ENCODE data around the gene ZNF592. TPM values are rescaled to one million over a fixed set of nuclear protein-coding genes. Genes with fewer than 3 reads are reported as not detected.

The ZNF592 gene
- total and polyA plus RNA-seq, 2 of the 13 experiments (the other 11 are each of a cell fraction or from before 2014, with no cell fraction given) = 8.2 to 9.8 TPM

DNA sequence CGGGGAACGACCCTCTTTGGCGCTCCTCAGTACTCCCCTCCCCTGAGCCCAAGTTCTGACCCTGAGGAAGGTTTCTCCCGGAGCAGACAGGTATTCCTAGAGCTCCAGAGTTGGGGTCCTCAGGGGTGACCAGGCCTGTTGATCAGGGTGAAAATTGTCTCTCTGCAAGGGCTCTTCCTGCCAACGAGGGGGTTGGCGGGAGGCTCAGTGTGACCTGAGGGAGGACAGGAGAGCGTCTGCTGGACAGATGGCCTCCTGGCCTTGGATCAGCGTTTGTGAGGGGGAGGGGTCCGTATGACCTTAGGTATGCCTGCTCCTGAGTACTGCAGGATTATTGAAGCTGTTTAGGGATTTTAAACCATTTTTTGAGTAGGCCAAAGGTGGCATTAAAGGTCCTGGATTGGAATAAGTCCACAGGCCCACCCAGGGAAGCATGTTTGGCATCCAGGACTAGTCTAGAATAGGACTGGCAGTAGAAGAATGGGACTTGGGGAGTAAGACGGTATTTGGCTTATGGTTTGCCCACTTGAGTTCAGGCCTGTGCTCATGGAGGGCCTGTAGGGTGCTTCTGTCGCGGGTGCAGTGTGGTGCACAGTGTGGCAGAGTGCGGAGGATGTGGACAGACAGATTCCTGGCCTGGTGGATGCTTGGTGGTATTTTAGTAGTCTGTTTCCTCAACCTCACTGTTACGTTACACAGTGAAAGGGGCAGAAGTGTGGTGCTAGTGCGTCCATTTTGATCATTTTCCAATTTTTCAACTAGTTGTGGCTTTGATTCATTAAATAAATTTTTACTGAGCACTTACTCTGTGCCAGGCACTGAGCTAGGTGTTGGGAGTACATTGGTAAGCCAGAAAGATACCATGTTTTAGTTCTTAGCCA is 959 bp downstream of the ZNF592 start (continued):
- TF ChIP-seq, protein P1, sequence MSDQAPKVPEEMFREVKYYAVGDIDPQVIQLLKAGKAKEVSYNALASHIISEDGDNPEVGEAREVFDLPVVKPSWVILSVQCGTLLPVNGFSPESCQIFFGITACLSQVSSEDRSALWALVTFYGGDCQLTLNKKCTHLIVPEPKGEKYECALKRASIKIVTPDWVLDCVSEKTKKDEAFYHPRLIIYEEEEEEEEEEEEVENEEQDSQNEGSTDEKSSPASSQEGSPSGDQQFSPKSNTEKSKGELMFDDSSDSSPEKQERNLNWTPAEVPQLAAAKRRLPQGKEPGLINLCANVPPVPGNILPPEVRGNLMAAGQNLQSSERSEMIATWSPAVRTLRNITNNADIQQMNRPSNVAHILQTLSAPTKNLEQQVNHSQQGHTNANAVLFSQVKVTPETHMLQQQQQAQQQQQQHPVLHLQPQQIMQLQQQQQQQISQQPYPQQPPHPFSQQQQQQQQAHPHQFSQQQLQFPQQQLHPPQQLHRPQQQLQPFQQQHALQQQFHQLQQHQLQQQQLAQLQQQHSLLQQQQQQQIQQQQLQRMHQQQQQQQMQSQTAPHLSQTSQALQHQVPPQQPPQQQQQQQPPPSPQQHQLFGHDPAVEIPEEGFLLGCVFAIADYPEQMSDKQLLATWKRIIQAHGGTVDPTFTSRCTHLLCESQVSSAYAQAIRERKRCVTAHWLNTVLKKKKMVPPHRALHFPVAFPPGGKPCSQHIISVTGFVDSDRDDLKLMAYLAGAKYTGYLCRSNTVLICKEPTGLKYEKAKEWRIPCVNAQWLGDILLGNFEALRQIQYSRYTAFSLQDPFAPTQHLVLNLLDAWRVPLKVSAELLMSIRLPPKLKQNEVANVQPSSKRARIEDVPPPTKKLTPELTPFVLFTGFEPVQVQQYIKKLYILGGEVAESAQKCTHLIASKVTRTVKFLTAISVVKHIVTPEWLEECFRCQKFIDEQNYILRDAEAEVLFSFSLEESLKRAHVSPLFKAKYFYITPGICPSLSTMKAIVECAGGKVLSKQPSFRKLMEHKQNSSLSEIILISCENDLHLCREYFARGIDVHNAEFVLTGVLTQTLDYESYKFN (CRISPR knock-in tag; conservative IDR thresholded peaks at IDR 0.05) = 0 out of 2 replicates have a peak, but pooled peaks have one; percentile 11
- TF ChIP-seq HDAC1 (CRISPR knock-in tag; IDR thresholded peaks at IDR 0.05) = peak; percentile 74
- TF ChIP-seq ZNF891 (CRISPR knock-in tag; IDR thresholded peaks at IDR 0.05) = 0 out of 2 replicates have a peak, but pooled peaks have one; percentile 9
- TF ChIP-seq ZNF749 (CRISPR knock-in tag; IDR thresholded peaks at IDR 0.05; ENCODE audit: borderline replicate concordance) = 0 out of 2 replicates have a peak, but pooled peaks have one; percentile 53
- TF ChIP-seq ZNF816 (CRISPR knock-in tag; IDR thresholded peaks at IDR 0.05; ENCODE audit: borderline replicate concordance) = no peak
- no peak for TF ChIP-seq ZNF614 (CRISPR knock-in tag; IDR thresholded peaks at IDR 0.05; ENCODE audit: borderline replicate concordance)
- TF ChIP-seq POLR2AphosphoS5 (IDR thresholded peaks at IDR 0.05; ENCODE audit: low read depth, low read length) = peak; percentile 47; the same call in 1 of the 2 replicates
- no peak for TF ChIP-seq ZNF253 (CRISPR knock-in tag; IDR thresholded peaks at IDR 0.05; ENCODE audit: borderline replicate concordance)
- no peak for TF ChIP-seq HNRNPUL1 (IDR thresholded peaks at IDR 0.05; ENCODE audit: low read depth, low read length)
- no peak for TF ChIP-seq SIN3B (IDR thresholded peaks at IDR 0.05; ENCODE audit: low read length)
- TF ChIP-seq ZNF331 (CRISPR knock-in tag; IDR thresholded peaks at IDR 0.05) = no peak
- TF ChIP-seq, protein P2, sequence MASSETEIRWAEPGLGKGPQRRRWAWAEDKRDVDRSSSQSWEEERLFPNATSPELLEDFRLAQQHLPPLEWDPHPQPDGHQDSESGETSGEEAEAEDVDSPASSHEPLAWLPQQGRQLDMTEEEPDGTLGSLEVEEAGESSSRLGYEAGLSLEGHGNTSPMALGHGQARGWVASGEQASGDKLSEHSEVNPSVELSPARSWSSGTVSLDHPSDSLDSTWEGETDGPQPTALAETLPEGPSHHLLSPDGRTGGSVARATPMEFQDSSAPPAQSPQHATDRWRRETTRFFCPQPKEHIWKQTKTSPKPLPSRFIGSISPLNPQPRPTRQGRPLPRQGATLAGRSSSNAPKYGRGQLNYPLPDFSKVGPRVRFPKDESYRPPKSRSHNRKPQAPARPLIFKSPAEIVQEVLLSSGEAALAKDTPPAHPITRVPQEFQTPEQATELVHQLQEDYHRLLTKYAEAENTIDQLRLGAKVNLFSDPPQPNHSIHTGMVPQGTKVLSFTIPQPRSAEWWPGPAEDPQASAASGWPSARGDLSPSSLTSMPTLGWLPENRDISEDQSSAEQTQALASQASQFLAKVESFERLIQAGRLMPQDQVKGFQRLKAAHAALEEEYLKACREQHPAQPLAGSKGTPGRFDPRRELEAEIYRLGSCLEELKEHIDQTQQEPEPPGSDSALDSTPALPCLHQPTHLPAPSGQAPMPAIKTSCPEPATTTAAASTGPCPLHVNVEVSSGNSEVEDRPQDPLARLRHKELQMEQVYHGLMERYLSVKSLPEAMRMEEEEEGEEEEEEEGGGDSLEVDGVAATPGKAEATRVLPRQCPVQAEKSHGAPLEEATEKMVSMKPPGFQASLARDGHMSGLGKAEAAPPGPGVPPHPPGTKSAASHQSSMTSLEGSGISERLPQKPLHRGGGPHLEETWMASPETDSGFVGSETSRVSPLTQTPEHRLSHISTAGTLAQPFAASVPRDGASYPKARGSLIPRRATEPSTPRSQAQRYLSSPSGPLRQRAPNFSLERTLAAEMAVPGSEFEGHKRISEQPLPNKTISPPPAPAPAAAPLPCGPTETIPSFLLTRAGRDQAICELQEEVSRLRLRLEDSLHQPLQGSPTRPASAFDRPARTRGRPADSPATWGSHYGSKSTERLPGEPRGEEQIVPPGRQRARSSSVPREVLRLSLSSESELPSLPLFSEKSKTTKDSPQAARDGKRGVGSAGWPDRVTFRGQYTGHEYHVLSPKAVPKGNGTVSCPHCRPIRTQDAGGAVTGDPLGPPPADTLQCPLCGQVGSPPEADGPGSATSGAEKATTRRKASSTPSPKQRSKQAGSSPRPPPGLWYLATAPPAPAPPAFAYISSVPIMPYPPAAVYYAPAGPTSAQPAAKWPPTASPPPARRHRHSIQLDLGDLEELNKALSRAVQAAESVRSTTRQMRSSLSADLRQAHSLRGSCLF (CRISPR knock-in tag; IDR thresholded peaks at IDR 0.05; ENCODE audit: borderline replicate concordance) = no peak
- no peak; the same call in 1 of the 2 replicates for TF ChIP-seq NFYB (CRISPR knock-in tag; IDR thresholded peaks at IDR 0.05)
- no peak for TF ChIP-seq ISX (CRISPR knock-in tag; conservative IDR thresholded peaks at IDR 0.05)
- no peak for TF ChIP-seq SYNCRIP (IDR thresholded peaks at IDR 0.05; ENCODE audit: insufficient read depth, low read depth, low read length)
- peak; percentile 36; the same call in 1 of the 2 replicates for TF ChIP-seq ZMYM4 (CRISPR knock-in tag; IDR thresholded peaks at IDR 0.05)
- no peak for TF ChIP-seq PHF20 (CRISPR knock-in tag; IDR thresholded peaks at IDR 0.05)
- TF ChIP-seq SP2 (CRISPR knock-in tag; IDR thresholded peaks at IDR 0.05) = no peak
- TF ChIP-seq KDM3A (CRISPR knock-in tag; IDR thresholded peaks at IDR 0.05; ENCODE audit: low read depth) = no peak
- TF ChIP-seq, protein P3, sequence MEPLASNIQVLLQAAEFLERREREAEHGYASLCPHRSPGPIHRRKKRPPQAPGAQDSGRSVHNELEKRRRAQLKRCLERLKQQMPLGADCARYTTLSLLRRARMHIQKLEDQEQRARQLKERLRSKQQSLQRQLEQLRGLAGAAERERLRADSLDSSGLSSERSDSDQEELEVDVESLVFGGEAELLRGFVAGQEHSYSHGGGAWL (CRISPR knock-in tag; IDR thresholded peaks at IDR 0.05) = no peak
- no peak for TF ChIP-seq NFE2L1 (CRISPR knock-in tag; IDR thresholded peaks at IDR 0.05; ENCODE audit: borderline replicate concordance)
